H9 (cell line): ENCODE measurements around the gene KAZN. TPM values are rescaled to one million over a fixed set of nuclear protein-coding genes. Genes with fewer than 3 reads are reported as not detected.

Source experiments
- DNase-seq: peaks from one replicate; pipeline ENCODE4 v3.0.0-alpha.2; 2017
- H2AFZ ChIP-seq: one replicate; pipeline ENCODE4 v1.6.1; 2013; ENCODE audit warnings: mild to moderate bottlenecking, low read length, control low read depth, moderate library complexity
- H2AK5ac ChIP-seq: 2 replicates; pipeline ENCODE4 v1.6.1; 2013; ENCODE audit warnings: low read length, control low read depth, mixed read lengths; ENCODE audit not compliant: insufficient read length
- H2BK120ac ChIP-seq: one replicate; pipeline ENCODE4 v1.6.1; 2013; ENCODE audit warnings: low read depth, mild to moderate bottlenecking, low read length, control low read depth, inconsistent platforms; ENCODE audit not compliant: poor library complexity, severe bottlenecking
- H2BK12ac ChIP-seq: 2 replicates; pipeline ENCODE4 v1.6.1; 2013; ENCODE audit warnings: low read length, control low read depth, mixed read lengths, low read depth; ENCODE audit not compliant: insufficient read length
- H2BK15ac ChIP-seq: 2 replicates; pipeline ENCODE4 v1.6.1; 2013; ENCODE audit warnings: low read depth, low read length, control low read depth
- H2BK20ac ChIP-seq: one replicate; pipeline ENCODE4 v1.6.1; 2013; ENCODE audit warnings: low read depth, mild to moderate bottlenecking, low read length, control low read depth, inconsistent platforms; ENCODE audit not compliant: poor library complexity, severe bottlenecking
- H2BK5ac ChIP-seq: 2 replicates; pipeline ENCODE4 v1.6.1; 2013; ENCODE audit warnings: low read length, control low read depth, mixed read lengths; ENCODE audit not compliant: insufficient read length
- H3K14ac ChIP-seq: 2 replicates; pipeline ENCODE4 v1.6.1; 2013; ENCODE audit warnings: low read length, control low read depth; ENCODE audit not compliant: insufficient read depth
- H3K18ac ChIP-seq: 2 replicates; pipeline ENCODE4 v1.6.1; 2013; ENCODE audit warnings: low read depth, mild to moderate bottlenecking, mixed read lengths, low read length, control low read depth; ENCODE audit not compliant: insufficient read length
- H3K23ac ChIP-seq: 2 replicates; pipeline ENCODE4 v1.6.1; 2013; ENCODE audit warnings: low read length, control low read depth, mixed read lengths, low read depth; ENCODE audit not compliant: insufficient read length
- H3K23me2 ChIP-seq: 2 replicates; pipeline ENCODE4 v1.6.1; 2013; ENCODE audit warnings: low read depth, mild to moderate bottlenecking, mixed read lengths, low read length, control low read depth; ENCODE audit not compliant: insufficient read length, poor library complexity, severe bottlenecking
- H3K27ac ChIP-seq: 2 replicates; pipeline ENCODE4 v1.5.1; 2013; ENCODE audit warnings: low read length, control low read depth, mixed read lengths, low read depth; ENCODE audit not compliant: insufficient read length
- H3K27me3 ChIP-seq: 2 replicates; pipeline ENCODE4 v1.6.1; 2013; ENCODE audit warnings: low read length, control low read depth, inconsistent platforms; ENCODE audit not compliant: insufficient read depth
- H3K4ac ChIP-seq: 2 replicates; pipeline ENCODE4 v1.6.1; 2013; ENCODE audit warnings: low read depth, mild to moderate bottlenecking, control low read depth, inconsistent platforms, low read length, moderate library complexity
- H3K4me1 ChIP-seq: 2 replicates; pipeline ENCODE4 v1.6.1; 2013; ENCODE audit warnings: low read length, control low read depth, inconsistent platforms; ENCODE audit not compliant: insufficient read depth
- H3K4me2 ChIP-seq: 2 replicates; pipeline ENCODE4 v1.6.1; 2013; ENCODE audit warnings: low read length, control low read depth, mixed read lengths; ENCODE audit not compliant: insufficient read length, insufficient read depth
- H3K56ac ChIP-seq: 2 replicates; pipeline ENCODE4 v1.6.1; 2013; ENCODE audit warnings: low read depth, mild to moderate bottlenecking, mixed read lengths, low read length, control low read depth; ENCODE audit not compliant: insufficient read length
- H3K79me1 ChIP-seq: 2 replicates; pipeline ENCODE4 v1.6.1; 2013; ENCODE audit warnings: low read depth, mild to moderate bottlenecking, moderate library complexity, low read length, control low read depth, inconsistent platforms; ENCODE audit not compliant: insufficient read depth, poor library complexity, severe bottlenecking
- H3K79me2 ChIP-seq: 2 replicates; pipeline ENCODE4 v1.6.1; 2013; ENCODE audit warnings: low read length, control low read depth, inconsistent platforms; ENCODE audit not compliant: insufficient read depth
- H3K9ac ChIP-seq: 2 replicates; pipeline ENCODE4 v1.6.1; 2013; ENCODE audit warnings: low read length, control low read depth, mixed read lengths; ENCODE audit not compliant: insufficient read length; ENCODE audit errors: extremely low read depth
- H3K9me3 ChIP-seq: one replicate; pipeline ENCODE4 v1.6.1; 2013; ENCODE audit warnings: low read depth, low read length, inconsistent platforms; ENCODE audit not compliant: control insufficient read depth
- H3T11ph ChIP-seq: one replicate; pipeline ENCODE4 v1.6.1; 2013; ENCODE audit warnings: mild to moderate bottlenecking, low read length, control low read depth, inconsistent platforms
- H4K20me1 ChIP-seq: one replicate; pipeline ENCODE4 v1.6.1; 2013; ENCODE audit not compliant: control insufficient read depth, insufficient read length, insufficient read depth
- H4K5ac ChIP-seq: 2 replicates; pipeline ENCODE4 v1.6.1; 2013; ENCODE audit warnings: low read depth, mild to moderate bottlenecking, mixed read lengths, low read length, control low read depth; ENCODE audit not compliant: insufficient read length
- H4K8ac ChIP-seq: replicated peaks from 2 replicates; pipeline ENCODE4 v1.6.1; 2013; ENCODE audit warnings: low read length, control low read depth, mixed read lengths, low read depth; ENCODE audit not compliant: insufficient read length
- H4K91ac ChIP-seq: 2 replicates; pipeline ENCODE4 v1.6.1; 2013; ENCODE audit warnings: low read depth, mild to moderate bottlenecking, moderate library complexity, mixed read lengths, low read length, control low read depth; ENCODE audit not compliant: insufficient read length
- H3K27ac Mint-ChIP-seq, 3 experiments: 2 replicates in 2 of 3; 3 replicates in 1 of 3; pipeline ENCODE4 v1.8.0; 2020 to 2021; ENCODE audit warnings: mixed read lengths in 3 of 3, mild to moderate bottlenecking in 1 of 3, moderate library complexity in 1 of 3
- H3K27me3 Mint-ChIP-seq: 2 replicates; pipeline ENCODE4 v1.8.0; 2021; ENCODE audit warnings: low read depth, mild to moderate bottlenecking, moderate library complexity, mixed read lengths
- H3K36me3 Mint-ChIP-seq, 3 experiments: 2 replicates in 2 of 3; 3 replicates in 1 of 3; pipeline ENCODE4 v1.8.0; 2020 to 2021; ENCODE audit warnings: low read depth in 3 of 3, mixed read lengths in 3 of 3; ENCODE audit not compliant: insufficient read depth in 1 of 3
- H3K4me1 Mint-ChIP-seq, 2 experiments: 2 replicates each; pipeline ENCODE4 v1.8.0; 2020; ENCODE audit warnings: mixed read lengths in 2 of 2
- H3K4me3 Mint-ChIP-seq, 2 experiments: 2 replicates in 1 of 2; 3 replicates in 1 of 2; pipeline ENCODE4 v1.8.0; 2020 to 2021; ENCODE audit warnings: mild to moderate bottlenecking in 2 of 2, mixed read lengths in 2 of 2, moderate library complexity in 1 of 2
- H3K9me3 Mint-ChIP-seq, 2 experiments: 2 replicates in 1 of 2; 3 replicates in 1 of 2; pipeline ENCODE4 v1.8.0; 2020; ENCODE audit warnings: mild to moderate bottlenecking in 2 of 2, mixed read lengths in 2 of 2, moderate library complexity in 1 of 2
- whole genome bisulfite sequencing: extraction: QIAGEN DNeasy Blood & Tissue Kit; methylation state at CpG from one replicate; pipeline ENCODE4 v1.1.7; 2013; ENCODE audit warnings: missing lambda C conversion rate, low lambda C conversion rate, mixed read lengths; ENCODE audit not compliant: insufficient read length; ENCODE audit errors: extremely low coverage; 5-methylcytosine and 5-hydroxymethylcytosine counted together
- total RNA-seq: library from RNA; stranded (reverse); gene quantifications from 2 replicates; pipeline ENCODE4 v1.2.1, GENCODE V29; 2021
- TF ChIP-seq, protein P1 (sequence below): fragments of 200-600 bp; sonication (generic); conservative IDR thresholded peaks from 3 replicates; pipeline ENCODE4 v1.8.0; 2021; ENCODE audit warnings: antibody characterized with exemption, mild to moderate bottlenecking

Gene KAZN
- total RNA-seq, 1 experiment from 2014 or later, result 7.6 TPM

DNA sequence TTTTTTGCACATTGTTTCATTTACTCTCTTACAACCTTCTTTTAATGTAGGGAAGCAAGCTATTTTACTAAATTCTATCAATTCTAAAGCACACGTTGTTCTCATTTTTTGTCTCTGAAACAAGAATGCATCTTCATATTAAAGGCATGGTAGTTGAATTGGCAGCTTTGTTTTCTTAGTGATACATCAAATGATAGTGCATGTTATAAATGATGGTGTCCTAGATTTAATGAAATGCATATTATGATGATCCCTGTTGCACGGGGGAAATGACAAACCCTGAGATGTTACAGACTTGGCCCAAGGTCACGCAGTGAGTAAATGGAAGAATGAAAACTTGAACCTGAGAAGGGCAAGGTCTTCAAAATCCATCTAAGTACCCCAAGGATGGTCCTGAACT lies 213.1 kb downstream of the KAZN start:
- no peaks in the 10 kb centered on the region for H4K20me1 ChIP-seq
- no CpG with 5 or more reads among the region's 3 CpGs for WGBS
- no peak overlapping the region for H3K9ac ChIP-seq
- Mint-ChIP-seq H3K4me3 (no peak overlapping the region), H3K4me1 (no peaks in the 10 kb centered on the region), H3K27ac (no peak overlapping the region), H3K27me3 (no peaks in the 10 kb centered on the region; the same call in 1 of the 2 replicates), H3K9me3 (peaks cover 15 to 17% of the 10 kb centered on the region in 2 experiments), H3K36me3 (peaks cover 10 to 11% (median 10%) of the 10 kb centered on the region in 3 experiments; a peak in 6 of 7 replicates)
- H3K18ac ChIP-seq, result no peak overlapping the region
- no peak overlapping the region for H3K4me2 ChIP-seq
- H3K79me2 ChIP-seq, result no peaks in the 10 kb centered on the region
- no peak overlapping the region for H2BK15ac ChIP-seq
- H4K8ac ChIP-seq, result no peak overlapping the region
- H4K91ac ChIP-seq, result no peak overlapping the region
- no peak overlapping the region for H2BK120ac ChIP-seq
- H3K4ac ChIP-seq, result no peak overlapping the region
- H3K23ac ChIP-seq, result no peak overlapping the region
- H2BK20ac ChIP-seq, result no peak overlapping the region
- no peak for DNase-seq
- H4K5ac ChIP-seq, result no peak overlapping the region
- H3K79me1 ChIP-seq, result no peaks in the 10 kb centered on the region
- H3K14ac ChIP-seq, result no peak overlapping the region
- H2BK12ac ChIP-seq, result no peak overlapping the region
- H3K23me2 ChIP-seq, result no peaks in the 10 kb centered on the region
- H3K27ac ChIP-seq, result no peak overlapping the region
- H2BK5ac ChIP-seq, result no peak overlapping the region
- no peak overlapping the region for H3K56ac ChIP-seq
- H2AK5ac ChIP-seq, result no peak overlapping the region
- peaks cover 5% of the 10 kb centered on the region for H3K9me3 ChIP-seq
- H3T11ph ChIP-seq, result no peak overlapping the region
- no peaks in the 10 kb centered on the region for H3K27me3 ChIP-seq
- TF ChIP-seq, protein P1, sequence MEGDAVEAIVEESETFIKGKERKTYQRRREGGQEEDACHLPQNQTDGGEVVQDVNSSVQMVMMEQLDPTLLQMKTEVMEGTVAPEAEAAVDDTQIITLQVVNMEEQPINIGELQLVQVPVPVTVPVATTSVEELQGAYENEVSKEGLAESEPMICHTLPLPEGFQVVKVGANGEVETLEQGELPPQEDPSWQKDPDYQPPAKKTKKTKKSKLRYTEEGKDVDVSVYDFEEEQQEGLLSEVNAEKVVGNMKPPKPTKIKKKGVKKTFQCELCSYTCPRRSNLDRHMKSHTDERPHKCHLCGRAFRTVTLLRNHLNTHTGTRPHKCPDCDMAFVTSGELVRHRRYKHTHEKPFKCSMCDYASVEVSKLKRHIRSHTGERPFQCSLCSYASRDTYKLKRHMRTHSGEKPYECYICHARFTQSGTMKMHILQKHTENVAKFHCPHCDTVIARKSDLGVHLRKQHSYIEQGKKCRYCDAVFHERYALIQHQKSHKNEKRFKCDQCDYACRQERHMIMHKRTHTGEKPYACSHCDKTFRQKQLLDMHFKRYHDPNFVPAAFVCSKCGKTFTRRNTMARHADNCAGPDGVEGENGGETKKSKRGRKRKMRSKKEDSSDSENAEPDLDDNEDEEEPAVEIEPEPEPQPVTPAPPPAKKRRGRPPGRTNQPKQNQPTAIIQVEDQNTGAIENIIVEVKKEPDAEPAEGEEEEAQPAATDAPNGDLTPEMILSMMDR, result no peak
- H3K4me1 ChIP-seq, result no peaks in the 10 kb centered on the region
- H2AFZ ChIP-seq, result no peak overlapping the region
